GM19099 (cell line): ENCODE data around the gene RANBP9.

Experiments
- POLR2A ChIP-seq: IDR thresholded peaks from 3 replicates; pipeline ENCODE4 v1.6.1; 2011; ENCODE audit warnings: low read depth; ENCODE audit not compliant: insufficient read length; ENCODE audit errors: extremely low read depth

RANBP9 gene

DNA sequence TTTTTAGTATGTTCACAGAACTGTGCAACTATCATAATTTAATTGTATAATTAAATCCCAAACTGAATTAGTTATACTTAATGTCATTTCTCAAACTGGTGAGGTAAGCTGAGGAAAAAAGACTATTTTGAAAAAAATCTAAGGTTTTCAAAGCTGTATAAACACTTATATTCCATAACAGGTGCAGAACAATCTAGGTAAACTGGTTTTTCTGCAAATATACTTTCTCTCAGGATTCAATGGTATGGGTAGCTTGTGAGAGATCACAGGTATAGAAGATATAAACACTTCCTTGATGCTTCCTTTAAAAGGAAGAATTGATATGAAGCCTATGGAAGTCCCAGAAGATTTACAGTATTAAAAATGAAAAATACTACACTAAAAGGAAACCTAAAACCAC is 62.8 kb downstream of the RANBP9 start:
- TF ChIP-seq POLR2A, result no peak

DNA sequence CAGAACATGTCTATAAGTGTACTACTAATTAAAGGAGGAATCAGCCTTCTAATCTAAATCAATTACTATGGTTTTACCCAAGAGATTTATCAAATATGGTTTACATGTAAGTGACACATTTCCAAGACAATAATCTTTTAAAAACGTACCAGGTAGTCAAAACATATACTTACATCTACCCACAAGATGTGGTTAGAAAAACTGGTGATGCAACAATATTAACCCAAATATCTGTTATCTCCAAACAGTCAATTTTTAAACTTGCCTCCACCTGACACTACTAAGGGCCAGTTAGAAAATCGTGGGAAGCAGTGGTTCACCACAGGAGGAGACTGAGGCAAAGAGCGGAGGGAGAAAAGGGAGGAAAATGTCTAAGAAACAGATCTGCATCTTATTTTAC is 68.5 kb downstream of the RANBP9 start:
- TF ChIP-seq POLR2A, result no peak

DNA sequence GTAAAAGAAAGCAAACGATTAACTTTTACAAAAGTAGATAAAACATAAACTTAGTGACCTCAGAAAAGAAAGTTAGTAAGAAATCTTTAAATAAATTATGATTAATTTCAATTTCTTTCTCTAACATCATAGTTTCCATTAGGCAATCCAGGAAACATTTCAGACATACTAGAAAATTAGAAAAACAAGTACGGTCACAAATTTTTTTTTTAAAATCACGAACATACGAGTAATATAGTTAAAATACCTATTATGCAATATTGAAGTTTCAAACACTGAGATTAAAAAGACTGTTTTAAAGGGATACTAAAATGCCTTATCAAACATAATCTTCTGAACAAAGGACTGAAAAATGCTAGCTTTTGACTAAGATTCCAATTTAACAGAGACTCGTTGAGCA is 70.3 kb downstream of the RANBP9 start:
- no peak for TF ChIP-seq POLR2A

DNA sequence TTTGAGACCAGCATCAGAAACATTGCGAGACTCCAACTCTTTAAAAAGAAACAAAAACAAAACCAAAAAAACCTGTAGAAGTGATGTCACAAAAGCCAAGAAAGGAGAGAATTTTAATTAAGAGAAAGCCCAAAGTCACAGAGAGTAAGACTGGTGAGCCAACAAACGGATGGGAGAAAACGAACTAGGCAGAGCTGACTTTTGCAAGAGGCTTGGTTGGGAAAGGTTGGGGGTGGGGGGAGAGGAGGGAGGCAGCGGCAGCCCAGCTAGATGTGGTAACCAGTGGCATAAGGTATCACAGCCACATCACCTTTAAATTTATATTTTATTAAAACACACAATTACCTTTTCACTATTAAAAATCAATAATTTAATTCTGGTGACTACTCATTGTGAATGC is 73.0 kb downstream of the RANBP9 start:
- TF ChIP-seq POLR2A, result no peak

DNA sequence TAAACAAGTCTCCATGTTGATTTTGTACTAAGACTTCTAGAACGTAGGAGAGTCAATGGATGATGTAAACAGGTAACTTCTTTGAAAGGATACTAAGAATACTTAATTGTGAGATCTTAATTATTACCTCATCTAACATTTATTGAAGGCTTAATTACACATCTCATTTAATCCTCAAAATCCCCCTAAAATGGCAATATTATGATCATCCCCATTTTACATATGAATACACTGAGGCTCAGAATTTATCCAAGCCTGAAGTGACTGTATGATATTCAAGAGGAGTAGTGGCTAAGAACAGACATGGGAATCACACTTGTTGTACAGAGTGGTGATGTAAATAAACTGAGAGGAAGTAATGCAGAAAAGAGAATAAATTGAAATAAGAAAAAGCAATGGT is 73.6 kb downstream of the RANBP9 start:
- no peak for TF ChIP-seq POLR2A

DNA sequence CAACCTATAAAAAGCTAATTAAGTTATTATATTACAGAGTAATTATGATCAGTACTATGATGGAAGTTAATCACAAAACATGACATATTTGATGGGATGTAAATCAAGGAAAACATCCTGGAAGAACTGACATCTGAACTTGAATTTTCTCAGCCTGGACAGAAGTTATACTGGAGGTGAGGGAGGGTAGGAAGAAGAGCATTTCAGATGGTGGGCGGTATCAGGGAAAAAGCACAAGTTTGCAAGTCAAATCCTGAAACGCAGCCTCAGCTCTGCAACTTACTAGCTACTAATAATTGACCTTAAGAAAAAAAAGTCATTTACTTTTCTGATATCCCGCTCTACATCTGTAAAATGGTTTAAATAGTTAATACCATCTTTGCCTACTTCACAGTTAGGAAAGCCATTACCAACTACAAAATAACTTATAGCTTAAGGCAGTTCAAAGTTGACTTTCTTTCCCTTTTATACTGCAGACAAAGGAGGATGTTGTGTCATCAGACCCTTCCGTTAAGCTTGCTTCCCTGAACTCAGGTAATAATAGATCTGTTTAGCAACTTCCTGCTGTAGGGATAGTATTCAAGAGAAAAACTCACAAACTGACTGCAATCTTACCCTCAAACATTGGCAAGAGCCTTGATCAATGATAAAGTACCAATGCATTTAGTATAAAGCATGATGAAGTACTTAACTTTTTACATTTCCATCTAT is 75.5 kb downstream of the RANBP9 start:
- TF ChIP-seq POLR2A, result no peak

DNA sequence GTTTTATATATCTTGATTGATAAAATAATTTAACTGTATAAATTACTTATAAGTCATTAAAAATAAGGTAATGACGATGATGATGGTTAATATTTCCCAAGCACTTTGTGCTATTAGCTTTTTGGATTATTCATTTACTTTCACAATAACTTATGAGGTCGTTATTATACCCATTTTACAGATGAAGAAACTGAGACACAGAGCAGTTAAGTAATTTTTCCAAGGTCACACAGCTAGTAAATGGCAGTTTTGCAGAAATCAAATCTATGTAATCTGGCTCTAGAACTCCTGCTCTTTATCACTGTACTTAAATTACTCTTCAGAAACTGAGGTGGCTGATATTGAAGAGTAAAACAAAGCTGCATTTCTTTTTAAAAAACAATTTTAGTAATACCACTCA is 78.3 kb downstream of the RANBP9 start:
- TF ChIP-seq POLR2A, result no peak

DNA sequence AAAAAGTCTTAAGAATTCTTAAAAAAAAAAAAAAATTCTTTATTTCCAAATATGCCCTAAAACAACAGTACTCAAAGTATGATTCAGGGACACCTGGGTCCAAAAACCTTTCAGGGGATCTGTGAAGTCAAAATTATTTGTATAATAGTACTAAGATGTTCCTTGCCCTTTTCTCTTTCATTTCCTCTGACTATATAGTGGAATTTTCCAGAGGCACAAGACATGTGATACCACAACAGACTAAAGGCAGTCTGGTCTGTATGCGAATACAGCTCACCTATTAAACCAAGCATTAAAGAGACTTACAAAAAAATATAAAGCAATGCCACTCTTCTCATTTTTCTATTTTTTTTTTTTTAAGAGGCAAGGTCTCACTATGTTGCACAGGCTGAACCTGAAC is 81.1 kb downstream of the RANBP9 start:
- TF ChIP-seq POLR2A, result no peak

GRCh38 chr6:13629459-13630116 is 82.0 kb downstream of the RANBP9 start:
- no peak for TF ChIP-seq POLR2A

DNA sequence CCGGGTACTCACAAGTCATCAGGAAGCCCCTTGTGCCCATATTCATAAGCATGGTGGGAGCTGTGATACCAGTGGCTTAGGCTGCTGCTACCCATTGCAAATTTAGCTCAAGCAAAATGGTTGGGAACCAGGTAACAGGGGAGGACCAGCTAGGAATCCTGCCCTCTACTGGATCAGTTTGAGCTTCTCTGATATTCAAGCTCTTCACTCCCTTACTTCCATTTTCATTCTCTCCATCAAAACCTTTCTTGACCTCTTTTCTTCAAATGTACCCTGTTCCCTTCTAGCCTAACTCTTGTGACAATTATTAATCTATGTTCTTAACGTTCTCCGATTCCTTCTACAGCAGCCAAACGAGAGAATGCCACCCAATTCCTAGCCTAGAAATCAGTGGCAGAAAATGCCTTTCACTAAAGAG is 86.8 kb downstream of the RANBP9 start:
- TF ChIP-seq POLR2A, result no peak

GRCh38 chr6:13617066-13617465 is 94.6 kb downstream of the RANBP9 start:
- no peak for TF ChIP-seq POLR2A

GRCh38 chr6:13615792-13616120 is 95.9 kb downstream of the RANBP9 start:
- TF ChIP-seq POLR2A, result no peak

- peak; percentile 97 for TF ChIP-seq POLR2A
These were observed 96.5 kb downstream of the RANBP9 start, which contains the start of gene NOL7 for GRCh38 chr6:13614926-13615791. NOL7 (plus strand) TSS chr6:13615335; CDS start chr6:13615359, 24 bp downstream.

GRCh38 chr6:13614126-13614925 is 97.3 kb downstream of the RANBP9 start:
- TF ChIP-seq POLR2A, result no peak
